ENCODE measurements around the gene ATP13A2.

ATP13A2 gene

DNA sequence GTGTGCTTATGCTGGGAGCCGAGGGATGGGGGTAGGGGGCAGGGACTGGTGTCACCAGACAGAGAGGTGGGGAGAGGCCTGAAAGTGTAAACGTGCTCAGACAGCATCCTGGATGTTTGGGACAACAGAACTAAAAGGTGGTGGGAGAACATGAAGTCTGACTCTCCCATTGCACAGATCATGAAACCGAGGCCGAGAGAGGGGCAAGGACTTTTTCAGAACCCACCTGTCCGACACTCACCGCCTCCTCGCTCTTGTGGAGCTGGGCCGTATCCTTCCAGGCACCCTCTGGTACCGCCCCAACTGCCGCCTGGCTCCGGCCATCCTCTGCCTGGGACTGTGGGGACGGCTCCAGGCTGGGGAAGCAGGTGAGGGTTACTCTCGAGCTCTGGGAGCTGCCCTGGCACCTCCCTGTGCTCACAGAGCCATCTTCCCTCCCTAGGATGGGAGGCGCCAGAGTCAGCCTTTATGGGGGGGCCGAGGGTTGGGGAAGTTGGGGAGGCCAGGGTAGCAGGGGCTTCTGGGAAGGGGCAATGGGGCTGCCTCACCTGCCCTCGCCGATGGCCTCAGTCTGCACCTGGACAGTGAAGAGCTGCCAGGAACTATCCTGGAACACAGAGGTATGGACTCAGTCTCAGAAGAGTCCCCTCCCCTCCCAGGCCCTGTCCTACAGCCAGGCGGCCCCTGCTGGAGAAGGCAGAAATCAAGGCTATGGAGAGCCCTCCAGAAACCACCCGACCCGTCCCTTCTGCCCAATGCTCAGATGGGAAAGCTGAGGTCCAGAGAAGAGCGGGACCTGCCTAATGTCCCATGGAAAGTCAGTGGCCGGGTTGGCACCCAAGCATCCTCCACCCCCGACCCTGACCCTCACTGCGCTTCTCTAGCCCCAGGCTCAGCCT is 7.0 kb downstream of the ATP13A2 start:
- no peak for DNase-seq

DNA sequence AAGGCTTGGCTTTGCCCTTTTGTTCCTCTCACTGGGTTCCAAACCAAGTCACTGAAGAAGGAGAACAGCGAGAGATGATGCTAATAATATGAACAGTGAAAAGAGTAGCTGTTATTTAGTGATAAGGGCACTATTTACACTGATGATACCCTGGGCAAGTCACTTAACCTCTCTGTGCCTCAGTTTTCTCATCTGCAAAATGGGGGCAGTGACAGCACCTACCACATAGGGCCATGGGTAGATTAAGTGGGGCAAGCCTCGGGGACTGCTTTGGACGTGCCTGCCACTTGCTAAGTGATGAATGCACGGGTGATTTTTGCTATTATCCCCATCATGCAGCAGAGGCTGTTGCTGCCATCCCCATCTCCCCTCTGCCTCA is 9.2 kb downstream of the ATP13A2 start:
- no peak for DNase-seq

DNA sequence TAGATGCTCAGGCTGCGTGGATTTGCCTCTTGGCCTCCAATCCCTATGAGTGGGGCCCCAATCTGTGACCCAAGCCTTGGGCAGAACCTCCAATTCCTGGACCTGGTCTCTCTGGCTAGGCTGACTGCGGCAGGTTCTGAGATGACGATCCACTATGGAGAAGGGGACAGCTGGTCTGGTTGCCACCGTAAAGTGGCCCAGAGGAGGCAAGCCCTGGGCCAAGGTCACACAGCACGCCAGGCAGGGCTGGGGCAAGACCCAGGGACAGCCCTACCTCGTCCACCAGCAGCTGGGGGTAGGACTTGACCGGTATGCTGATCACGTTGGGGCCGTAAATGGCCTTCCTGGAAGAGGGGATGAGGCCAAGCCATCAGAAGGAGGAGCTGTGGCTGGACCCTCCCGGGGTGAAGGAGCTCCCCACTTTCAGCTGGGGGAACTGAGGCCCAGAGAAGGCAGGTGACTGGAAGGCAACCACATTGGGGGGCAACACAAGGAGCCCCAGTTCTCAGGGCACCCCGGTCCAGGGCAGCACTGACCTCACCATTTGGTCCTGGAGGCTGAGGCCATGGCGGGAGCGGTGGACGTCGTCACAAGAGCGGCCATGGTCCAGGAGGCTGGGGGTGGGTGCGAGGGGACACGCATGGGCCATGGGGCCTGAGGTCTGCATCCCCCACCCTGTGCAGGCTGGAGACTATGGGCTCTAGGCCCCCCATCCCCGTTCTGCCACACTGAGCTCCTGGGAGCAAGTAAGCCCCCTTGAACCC is 9.8 kb downstream of the ATP13A2 start:
- no peak for DNase-seq

DNA sequence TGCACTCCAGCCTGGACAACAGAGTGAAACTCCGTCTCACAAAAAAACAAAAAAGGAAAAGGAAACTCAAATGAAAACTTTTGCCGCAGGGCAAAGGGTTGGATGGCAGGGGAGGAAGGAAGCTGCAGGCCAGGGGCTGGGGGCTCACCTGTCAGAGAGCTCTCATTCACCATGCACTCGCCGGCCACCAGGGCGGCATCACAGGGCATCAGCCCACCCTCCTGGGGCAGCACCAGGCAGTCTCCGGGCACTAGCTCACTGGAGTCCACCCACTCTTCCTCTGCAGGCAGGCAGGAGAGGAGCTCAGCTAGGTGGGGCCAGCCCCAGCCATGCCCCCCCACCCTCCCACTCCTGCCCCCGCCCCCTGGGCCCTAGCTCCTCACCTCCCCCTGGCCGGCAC is 11.9 kb downstream of the ATP13A2 start:
- no peak for DNase-seq

DNA sequence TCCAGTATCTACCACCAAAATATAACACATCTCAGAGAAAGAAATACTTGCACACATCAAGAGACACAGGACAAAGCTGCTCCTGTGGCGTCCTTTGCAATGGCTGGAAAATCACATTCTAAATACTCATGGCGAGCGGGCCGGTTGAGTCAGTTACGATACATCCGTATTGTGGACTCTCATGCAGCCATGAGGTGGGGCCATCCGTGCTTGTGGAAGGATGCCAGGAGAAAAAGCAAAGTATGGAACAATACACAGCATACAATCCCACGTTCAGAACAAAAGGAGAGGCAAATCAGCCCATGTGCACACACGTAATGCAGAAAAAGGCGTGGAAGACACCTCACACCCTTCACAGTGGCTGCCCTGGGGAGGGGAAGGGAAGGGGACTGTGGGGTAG is 13.1 kb downstream of the ATP13A2 start:
- peak; percentile 27 for DNase-seq

DNA sequence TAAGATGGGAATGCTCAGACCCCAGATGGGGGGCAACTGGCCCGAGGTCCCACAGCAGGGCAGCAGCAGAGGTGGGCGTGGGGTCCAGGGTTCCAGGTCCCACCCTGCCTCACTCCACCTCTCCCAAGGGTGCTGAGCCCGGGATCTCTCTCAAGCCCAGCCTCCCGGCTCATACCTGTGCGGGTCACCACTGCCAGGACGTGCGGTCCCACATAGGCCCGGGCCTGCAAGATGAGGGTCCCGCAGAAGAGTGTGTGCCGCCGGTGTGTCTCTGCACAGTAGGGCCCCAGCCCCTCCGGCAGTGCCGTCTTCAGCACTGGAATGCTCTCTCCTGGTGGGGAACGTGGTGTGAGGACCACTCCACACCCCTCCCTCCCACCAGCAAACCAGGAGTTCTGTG is 14.9 kb downstream of the ATP13A2 start:
- DNase-seq, result no peak

DNA sequence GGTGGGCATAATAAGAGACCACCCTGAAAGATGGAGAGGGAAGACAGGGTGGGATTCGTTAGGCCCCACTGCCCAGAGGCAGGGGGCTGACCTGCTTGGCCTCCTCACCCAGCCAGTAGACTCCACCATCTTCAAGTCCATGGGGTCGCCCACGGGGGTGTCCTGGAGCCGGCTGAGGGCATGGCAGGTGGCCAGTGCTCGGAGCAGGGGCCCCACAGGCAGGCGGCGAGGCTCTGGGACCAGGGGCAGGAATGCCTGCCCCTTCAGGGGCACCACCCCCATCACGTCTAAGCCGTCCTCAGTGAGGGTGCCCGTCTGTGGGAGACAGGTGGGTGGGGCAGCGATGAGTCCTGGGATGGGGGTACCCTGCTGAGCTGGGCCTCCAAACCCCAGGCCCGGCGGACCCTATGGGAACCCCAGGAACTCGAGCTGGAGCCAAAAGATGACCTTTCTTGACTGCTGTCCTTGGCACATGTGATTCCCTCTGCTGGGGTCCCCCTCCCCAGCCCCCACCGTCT is 18.1 kb downstream of the ATP13A2 start:
- DNase-seq, result no peak

DNA sequence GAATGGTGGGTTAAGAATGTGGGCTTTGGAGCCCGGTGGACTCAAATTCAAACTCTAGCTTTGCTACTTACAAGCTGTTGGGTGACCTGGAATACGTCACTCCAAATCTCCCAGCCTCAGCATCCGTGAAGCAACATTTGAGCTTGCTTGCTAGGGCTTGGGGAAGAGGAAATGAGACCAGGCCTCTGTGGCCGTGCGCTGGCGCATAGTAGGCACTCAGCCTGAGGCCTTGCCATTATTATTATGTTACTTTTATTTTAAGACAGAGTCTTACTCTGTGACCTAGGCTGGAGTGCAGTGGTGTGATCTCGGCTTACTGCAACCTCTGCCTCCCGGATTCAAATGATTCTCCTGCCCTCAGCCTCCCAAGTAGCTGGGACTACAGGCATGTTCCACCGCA is 19.1 kb downstream of the ATP13A2 start:
- DNase-seq, result no peak

DNA sequence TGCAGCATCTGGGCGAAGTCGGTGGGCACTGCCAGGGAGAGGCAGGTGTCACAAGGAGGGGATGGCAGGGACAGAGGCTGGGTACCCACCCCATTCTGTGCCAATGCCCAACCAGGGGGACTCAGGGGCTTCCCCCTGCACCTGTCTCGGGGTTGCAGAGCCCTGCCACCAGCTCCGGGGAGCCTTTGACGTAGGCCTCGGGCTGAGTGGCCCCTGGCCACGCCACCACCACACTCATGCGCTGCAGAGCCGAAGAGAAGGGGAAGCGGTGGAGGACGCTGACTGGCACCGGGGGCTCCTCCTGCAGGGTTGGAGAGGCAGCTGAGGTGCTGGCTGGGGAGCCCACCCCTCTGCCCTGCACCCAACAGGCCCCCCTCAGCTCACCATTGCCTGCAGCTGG is 19.6 kb downstream of the ATP13A2 start:
- DNase-seq, result no peak

DNA sequence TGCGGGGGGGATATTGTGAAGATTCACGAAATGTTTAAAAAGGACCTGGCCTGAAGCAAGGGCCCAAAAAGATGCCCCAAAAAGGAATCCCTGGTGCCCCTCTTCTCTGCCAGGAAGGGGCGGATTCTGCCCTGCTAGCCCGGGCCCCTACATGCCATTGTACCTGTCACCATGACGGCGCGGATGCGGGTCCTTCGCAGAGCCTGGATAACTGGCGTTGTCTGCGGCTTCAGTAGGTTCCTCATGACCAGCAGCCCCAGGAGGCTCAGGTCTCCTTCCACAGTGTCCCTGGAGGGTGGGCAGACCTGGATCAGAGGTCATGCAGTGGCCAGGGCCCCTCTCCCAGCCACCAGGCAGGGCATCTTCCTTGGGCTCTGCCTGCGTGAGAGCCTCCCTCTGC is 20.2 kb downstream of the ATP13A2 start:
- no peak for DNase-seq

DNA sequence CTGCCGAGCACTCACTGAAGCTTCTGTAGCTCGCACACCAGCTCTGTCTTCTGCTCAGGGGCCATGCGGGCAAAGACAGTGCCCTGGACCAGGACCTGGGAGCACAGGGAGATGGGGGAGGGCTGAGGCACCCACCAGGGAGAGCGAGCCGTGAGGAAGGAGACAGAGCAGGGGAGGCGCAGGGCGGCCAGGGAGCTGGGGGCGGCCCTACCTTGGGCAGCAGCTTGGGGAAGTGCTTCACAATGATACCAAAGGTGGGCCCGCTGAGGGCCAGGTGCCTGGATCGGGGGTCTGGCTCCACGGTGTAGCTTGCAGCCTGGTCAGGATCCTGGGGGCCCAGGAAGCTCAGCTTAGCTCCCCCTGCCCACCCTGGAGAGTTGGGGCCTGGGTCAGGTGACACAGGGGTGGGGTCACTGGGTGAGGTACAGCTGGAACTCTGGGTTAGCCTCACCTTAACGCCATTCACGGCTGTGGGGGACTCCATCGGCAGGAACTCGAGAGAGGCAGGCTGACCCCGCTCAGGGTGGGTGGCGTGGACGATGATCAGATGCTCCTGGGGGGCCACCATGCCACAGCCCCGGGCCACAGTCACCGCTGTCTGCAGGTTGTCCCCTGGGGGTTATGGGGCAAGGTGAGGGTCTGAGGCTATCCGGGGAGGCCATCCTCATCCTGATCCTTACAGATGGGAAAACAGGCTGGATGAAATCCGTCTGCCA is 21.9 kb downstream of the ATP13A2 start:
- no peak for DNase-seq

DNA sequence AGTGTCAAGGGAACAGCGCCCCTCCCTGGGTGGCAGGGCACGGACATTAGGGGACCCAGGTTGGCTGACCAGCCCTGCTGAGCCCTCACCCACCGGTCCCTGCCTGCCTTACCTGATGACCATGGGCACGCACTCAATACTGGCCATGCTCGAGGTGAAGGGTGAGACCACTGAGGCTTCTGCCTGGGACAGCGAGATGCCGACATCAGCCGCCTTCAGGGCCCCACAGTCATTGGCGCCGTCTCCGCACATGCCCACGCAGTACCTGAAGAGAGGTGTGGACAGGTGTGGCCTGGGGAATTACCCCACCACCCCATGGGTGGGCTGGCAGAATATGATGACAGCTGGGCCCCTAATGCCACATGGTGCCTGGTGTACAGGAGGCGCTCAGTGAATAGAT is 23.5 kb downstream of the ATP13A2 start:
- no peak for DNase-seq

DNA sequence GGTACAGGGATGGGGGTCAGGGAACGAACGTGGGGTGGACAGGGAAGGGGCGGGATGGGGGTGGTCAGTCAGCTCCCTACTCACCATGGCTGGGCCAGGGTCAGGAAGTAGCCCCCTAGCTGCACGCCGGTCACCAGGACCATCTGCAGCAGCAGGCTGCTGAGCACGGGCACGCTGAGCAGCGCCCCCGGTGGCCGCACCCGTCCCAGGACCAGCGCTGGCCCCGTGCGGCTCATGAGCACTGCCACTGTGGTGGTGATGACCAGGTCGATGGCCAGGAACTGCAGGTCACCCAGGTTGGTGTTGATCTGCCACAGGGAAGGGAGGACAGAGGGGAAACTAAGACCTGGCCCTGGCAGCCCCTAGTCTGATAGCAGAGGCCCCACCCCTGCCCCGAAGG is 24.8 kb downstream of the ATP13A2 start:
- DNase-seq, result no peak

DNA sequence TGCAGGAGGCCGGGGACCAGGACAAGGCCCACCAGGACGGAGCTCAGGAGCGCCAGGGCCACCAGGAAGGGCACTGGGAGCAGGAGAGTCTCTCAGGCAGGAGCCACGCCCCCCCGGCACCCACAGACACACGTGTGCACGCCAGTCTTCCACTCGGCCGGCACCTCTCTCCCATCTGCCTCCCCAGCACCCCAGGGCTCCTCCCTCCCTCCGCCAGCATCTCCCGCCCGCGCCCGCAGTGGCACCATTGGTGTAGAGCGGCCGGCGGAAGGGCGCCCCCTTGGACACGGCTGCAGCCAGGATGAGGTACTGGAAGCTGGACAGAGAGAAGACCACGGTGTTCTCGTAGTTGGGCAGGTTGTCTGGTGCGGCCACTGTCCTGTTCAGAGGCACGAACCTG is 25.2 kb downstream of the ATP13A2 start:
- no peak for DNase-seq

DNA sequence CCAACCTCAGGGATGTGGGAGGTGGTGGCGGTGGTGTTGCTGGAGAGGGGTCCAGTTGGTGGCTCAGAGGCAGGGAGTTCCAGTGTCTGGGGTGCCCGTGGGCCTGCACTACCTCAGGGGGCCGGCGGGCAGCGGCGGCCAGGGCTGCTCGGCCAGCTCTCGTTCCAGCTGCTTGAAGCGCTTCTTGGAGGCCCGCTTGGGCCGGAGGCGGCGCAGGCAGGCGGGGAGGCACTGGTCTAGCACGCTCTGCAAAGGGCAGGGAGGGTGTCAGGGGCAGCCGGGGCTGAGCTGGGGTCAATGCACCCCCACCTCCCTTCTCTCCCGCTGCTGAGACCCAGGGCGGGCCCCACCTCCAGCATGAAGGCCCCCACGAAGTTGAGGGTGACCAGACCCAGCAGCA is 25.6 kb downstream of the ATP13A2 start:
- DNase-seq, result no peak

DNA sequence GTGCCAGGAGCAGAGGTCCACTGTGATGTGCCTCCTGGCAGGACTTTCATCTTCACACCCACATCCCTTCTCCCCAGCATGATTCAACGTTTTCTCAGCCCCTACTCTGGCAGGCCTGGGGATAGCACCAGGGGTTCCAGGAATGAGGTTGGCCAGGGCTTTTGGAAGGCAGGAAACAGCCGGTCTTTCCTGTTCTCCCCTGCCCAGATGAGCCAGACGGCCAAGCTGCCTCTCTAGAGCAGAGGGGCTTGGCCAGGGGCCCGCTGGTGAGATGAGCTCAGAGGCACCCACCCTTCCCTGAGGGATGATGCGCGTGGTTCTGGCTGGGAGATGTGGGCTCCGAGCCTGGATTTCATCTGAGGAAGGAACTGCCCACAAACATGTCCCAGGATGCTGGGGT is 27.0 kb downstream of the ATP13A2 start:
- DNase-seq, result peak; percentile 95

DNA sequence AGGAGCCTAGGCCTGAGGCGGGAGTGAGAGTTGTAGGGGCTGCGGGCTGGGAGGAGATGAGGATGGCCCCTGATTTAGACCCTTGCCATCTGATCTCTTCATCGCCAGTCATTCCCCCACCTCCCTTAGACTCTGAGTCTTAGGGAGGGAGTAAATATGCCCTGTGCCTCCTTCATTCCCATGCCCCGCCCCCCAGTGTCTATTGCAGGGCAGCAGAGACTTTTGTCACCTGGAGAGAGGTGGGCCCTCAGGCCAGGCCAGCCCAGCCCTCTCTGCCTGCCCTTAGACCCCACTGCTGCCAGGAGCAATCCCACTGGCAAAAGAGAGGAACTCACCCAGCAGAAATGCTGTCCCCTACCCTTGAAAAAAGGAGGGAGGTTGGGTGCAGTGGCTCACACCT is 28.1 kb downstream of the ATP13A2 start:
- DNase-seq, result no peak

DNA sequence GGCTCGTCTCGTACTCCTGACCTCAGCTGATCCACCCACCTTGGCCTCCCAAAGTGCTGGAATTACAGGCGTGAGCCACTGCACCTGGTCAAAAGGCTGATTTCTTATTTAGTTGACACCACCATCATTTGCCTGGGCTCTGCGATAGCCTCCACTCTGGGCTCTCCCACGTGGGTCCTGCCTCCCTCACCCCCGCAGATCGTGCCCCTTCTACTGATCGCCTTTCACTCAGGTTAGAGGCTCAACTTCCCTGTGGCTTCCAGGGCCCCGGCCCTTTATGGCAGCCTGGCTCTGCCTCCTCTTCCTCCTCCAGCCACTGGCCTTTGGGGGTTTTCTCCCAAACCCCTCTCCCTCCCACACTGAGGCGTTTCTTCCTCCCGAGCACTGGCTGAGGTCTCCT is 28.8 kb downstream of the ATP13A2 start:
- no peak for DNase-seq

DNA sequence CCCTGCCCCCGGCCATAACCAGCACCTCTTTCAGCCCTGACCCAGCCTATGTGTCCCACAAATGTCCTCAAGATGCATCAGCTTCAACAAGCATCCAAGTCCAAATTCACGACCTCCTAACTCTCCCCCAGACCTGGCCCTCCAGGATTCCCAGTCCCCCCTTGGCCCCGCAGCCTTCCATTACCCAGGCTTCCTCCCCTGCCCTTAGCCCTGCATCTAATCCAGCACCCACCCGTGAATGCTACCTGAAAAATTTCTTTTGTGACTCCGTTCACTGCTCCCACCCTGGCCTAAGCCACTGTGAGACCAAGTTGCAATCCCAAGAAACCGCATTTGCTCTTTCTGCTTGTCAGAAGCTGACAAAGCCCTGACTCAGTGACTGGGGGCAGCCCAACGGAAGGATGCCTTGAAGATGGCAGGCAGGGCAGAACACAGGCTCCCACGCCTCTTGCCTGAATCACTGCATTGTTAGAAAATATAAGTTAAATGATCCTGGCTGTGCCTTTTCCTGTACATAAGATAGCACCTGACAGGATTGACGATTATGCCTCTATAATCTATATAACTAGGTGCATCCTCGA is 30.4 kb downstream of the ATP13A2 start:
- peak; percentile 92 for DNase-seq

DNA sequence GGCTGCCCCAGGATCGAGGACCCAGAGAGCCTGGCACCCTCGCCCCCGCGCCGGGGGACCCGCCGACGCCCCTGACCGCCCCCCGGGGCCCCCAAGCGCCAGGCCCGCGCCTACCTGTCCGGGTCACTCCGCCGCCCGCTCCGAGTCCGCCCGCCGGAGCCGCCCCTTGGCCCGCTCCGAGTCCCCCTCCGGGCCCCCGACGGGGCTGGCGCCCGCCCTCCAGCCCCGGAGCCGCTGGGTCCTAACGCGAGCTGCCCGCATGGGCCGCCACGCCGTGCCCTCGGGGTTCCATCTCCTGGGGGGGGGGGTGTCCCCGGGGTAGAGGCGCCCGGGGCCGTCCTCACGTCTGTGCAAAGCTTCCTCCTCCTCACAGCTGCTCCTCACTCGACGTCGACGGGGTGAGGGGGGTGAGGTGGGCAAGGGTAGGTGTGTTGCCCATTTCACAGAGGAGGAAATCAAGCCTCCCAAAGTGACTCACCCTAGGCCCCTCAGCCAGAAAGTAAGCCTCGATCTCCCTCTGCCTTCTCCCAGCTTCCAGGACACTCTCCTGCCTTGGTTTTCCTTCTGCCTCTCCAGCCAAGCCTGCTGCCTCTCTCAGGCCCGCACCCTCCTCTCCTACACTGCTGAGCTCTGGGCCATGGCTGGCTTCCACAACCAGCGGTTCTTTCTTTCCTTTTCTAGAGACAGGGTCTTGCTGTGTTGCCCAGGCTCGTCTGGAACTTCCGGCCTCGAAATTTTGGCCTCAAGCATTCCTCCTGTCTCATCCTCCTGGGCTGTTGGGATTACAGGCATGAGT is 31.1 kb downstream of the ATP13A2 start, which contains the start of gene MFAP2:
MFAP2 (minus strand) TSS at position 148 of the 796 bp plus-strand sequence. CDS start 2,347 bp downstream, outside the sequence.
- peak; percentile 62 for DNase-seq

DNA sequence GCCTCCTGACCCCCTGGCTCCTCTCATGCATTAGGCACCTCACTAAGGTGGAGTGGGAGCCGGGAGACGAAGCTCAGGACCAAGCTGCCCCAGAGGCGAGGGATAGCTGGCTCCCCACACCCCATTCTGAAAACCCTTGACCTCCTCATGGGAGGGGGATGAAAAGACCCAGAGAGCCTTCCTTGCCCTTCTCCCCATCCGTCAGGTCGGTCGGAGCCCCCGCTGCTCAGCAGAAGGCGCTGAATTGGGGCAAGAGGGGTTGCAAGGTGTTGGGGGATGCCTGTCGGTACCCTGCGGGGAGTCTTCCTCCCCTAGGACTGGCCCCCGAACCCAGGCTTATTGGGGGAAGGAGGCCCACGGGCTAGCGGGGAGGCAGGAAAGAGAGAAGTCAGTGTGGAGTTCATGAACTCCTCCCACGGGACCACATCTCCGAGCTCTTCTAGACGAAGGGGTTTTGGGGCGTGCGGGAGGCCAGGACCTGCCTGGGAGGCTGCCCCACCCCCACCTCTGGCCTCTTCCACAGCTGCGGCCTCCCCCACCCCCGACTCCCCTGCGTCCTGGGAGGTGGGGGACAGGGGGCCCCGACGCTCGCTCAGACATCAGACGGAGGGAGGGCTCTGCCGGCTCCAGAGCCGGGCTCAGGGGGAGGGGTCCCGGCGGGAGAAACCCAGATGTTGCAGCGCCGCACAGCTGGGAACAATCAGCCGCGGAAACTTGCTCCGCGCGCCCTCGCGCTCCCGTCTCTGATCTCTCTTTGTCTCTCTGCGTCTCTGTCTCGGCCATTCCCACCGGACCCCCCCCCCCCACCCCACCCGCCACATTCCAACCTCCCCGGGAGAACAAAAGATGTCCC is 32.0 kb downstream of the ATP13A2 start:
- DNase-seq, result peak; percentile 86
